NCI-H1436 (cell line): ENCODE measurements around the gene NFX1.

Experiments
- DNase-seq: peaks from one replicate; lab custom pipeline; 2025; lab: John Stamatoyannopoulos, UW

Gene NFX1

GRCh38 chr9:33290247-33291030, at the start of gene NFX1:
TSS of gene NFX1 (plus strand) at chr9:33290516. CDS start at chr9:33290573, 57 bp downstream.
- DNase-seq, result peak; percentile 94

GRCh38 chr9:33241298-33241697, 49.0 kb upstream of the NFX1 start:
- DNase-seq, result no peak

GRCh38 chr9:33242609-33243134, 47.6 kb upstream of the NFX1 start:
- no peak for DNase-seq

- no peak for DNase-seq
Measured at GRCh38 chr9:33244137-33244784, 46.1 kb upstream of the NFX1 start.

GRCh38 chr9:33245341-33245740, 45.0 kb upstream of the NFX1 start:
- DNase-seq, result no peak

GRCh38 chr9:33246269-33246860, 44.0 kb upstream of the NFX1 start:
- no peak for DNase-seq

GRCh38 chr9:33248606-33249005, 41.7 kb upstream of the NFX1 start:
- no peak for DNase-seq

- no peak for DNase-seq
Measured at GRCh38 chr9:33249087-33249658, 41.1 kb upstream of the NFX1 start.

- DNase-seq, result no peak
Measured at GRCh38 chr9:33249983-33250382, 40.3 kb upstream of the NFX1 start.

- no peak for DNase-seq
Measured at GRCh38 chr9:33250458-33250995, 39.8 kb upstream of the NFX1 start.

GRCh38 chr9:33254211-33254610, 36.1 kb upstream of the NFX1 start:
- DNase-seq, result no peak

- no peak for DNase-seq
Measured at GRCh38 chr9:33255014-33255413, 35.3 kb upstream of the NFX1 start.

- DNase-seq, result no peak
Measured at GRCh38 chr9:33255471-33255870, 34.8 kb upstream of the NFX1 start.

- no peak for DNase-seq
Measured at GRCh38 chr9:33256236-33256635, 34.1 kb upstream of the NFX1 start.

- no peak for DNase-seq
Measured at GRCh38 chr9:33257276-33257675, 33.0 kb upstream of the NFX1 start.

- DNase-seq, result no peak
Measured at GRCh38 chr9:33260372-33260771, 29.9 kb upstream of the NFX1 start.

- DNase-seq, result no peak
Measured at GRCh38 chr9:33263131-33264002, 26.9 kb upstream of the NFX1 start.

GRCh38 chr9:33264003-33264472, 26.3 kb upstream of the NFX1 start:
- no peak for DNase-seq

GRCh38 chr9:33264473-33265177, 25.7 kb upstream of the NFX1 start, which contains the start of the genes BAG1 and CHMP5:
TSS of gene BAG1 (minus strand) at chr9:33264708.
TSS of gene CHMP5 (plus strand) at chr9:33265049. CDS start at chr9:33265079, 30 bp downstream.
- DNase-seq, result peak; percentile 99

GRCh38 chr9:33265211-33265865, 25.0 kb upstream of the NFX1 start:
- DNase-seq, result no peak
